Activated naive CD8-positive, alpha-beta T cell treated with anti-CD3 and anti-CD28 coated beads, Interleukin-2, amount 10 ng/mL, durations not matched to agents 7 days and 5 days (primary cell): Measurements from ENCODE around the gene SAFB. TPM values are rescaled to one million over a fixed set of nuclear protein-coding genes. Genes with fewer than 3 reads are reported as not detected.
"Not testable (repeated sequence)": the region's sequence is repeated elsewhere in the genome, so short reads cannot be mapped to it uniquely, and the experiment has no call there.

Experiments
- ATAC-seq: fragments of 150-1000 bp; cut with Tn5 transposase; one replicate; pipeline ENCODE4 v1.10.0; 2021; ENCODE audit warnings: low read depth, moderate library complexity
- POLR2A ChIA-PET: fragments of 350-600 bp; sonication (Branson Sonifier 250); formaldehyde crosslinking; loops from one replicate; lab custom pipeline; 2021; ENCODE audit warnings: antibody characterized with exemption; lab: Charles Lee
- DNase-seq: peaks from one replicate; pipeline ENCODE4 v3.0.0; 2021
- H3K27ac Mint-ChIP-seq: one replicate; pipeline ENCODE4 v1.8.0; 2022; ENCODE audit warnings: mild to moderate bottlenecking, mixed read lengths
- H3K27me3 Mint-ChIP-seq: one replicate; pipeline ENCODE4 v1.8.0; 2022; ENCODE audit warnings: mild to moderate bottlenecking, moderate library complexity, mixed read lengths
- H3K36me3 Mint-ChIP-seq: one replicate; pipeline ENCODE4 v1.8.0; 2021; ENCODE audit warnings: mild to moderate bottlenecking, mixed read lengths
- H3K4me1 Mint-ChIP-seq: one replicate; pipeline ENCODE4 v1.8.0; 2021; ENCODE audit warnings: mixed read lengths
- H3K4me3 Mint-ChIP-seq: one replicate; pipeline ENCODE4 v1.8.0; 2022; ENCODE audit warnings: mild to moderate bottlenecking, moderate library complexity, mixed read lengths
- H3K9me3 Mint-ChIP-seq: one replicate; pipeline ENCODE4 v1.8.0; 2021; ENCODE audit warnings: mixed read lengths
- total RNA-seq, 2 experiments: library from RNA; stranded (reverse); gene quantifications; one replicate each; pipeline ENCODE4 v1.2.3, GENCODE V29; 2021

SAFB gene
- total RNA-seq, 2 experiments from 2014 or later: 144 to 147 TPM

GRCh38 chr19:5687360-5688198 is 64.7 kb downstream of the SAFB start:
- no peak for ATAC-seq
- peak overlapping the region; percentile 90 for H3K4me3 Mint-ChIP-seq

GRCh38 chr19:5688262-5688881 is 65.5 kb downstream of the SAFB start:
- DNase-seq, H3K9me3 Mint-ChIP-seq, H3K27me3 Mint-ChIP-seq, ATAC-seq: not testable (repeated sequence)
- peaks cover 16% of the 10 kb centered on the region for H3K4me1 Mint-ChIP-seq
- H3K36me3 Mint-ChIP-seq: peaks cover 14% of the 10 kb centered on the region
- H3K27ac Mint-ChIP-seq: peak overlapping the region; percentile 67
- POLR2A ChIA-PET: interaction anchor here (2.9 to 3.8 kb wide), 2 partner anchors 30 to 31 kb away, joined by 26 to 60 read pairs; partner anchors contain the start of genes CATSPERD and LONP1
- peak overlapping the region; percentile 49 for H3K4me3 Mint-ChIP-seq

More at GRCh38 chr19:5687360-5688198, 64.7 kb downstream of the SAFB start:
- Mint-ChIP-seq H3K36me3 (peaks cover 13% of the 10 kb centered on the region), H3K27me3 (peaks cover 2% of the 10 kb centered on the region), H3K27ac (peak overlapping the region; percentile 94), H3K9me3 (no peaks in the 10 kb centered on the region), H3K4me1 (peaks cover 16% of the 10 kb centered on the region)
- POLR2A ChIA-PET: interaction anchor here (0.6 to 2.9 kb wide), 7 partner anchors 26 to 1156 kb away, joined by 3 to 29 read pairs (median 4); partner anchors contain the start of genes CATSPERD, LONP1, SAFB and SAFB2
- DNase-seq: no peak

DNA sequence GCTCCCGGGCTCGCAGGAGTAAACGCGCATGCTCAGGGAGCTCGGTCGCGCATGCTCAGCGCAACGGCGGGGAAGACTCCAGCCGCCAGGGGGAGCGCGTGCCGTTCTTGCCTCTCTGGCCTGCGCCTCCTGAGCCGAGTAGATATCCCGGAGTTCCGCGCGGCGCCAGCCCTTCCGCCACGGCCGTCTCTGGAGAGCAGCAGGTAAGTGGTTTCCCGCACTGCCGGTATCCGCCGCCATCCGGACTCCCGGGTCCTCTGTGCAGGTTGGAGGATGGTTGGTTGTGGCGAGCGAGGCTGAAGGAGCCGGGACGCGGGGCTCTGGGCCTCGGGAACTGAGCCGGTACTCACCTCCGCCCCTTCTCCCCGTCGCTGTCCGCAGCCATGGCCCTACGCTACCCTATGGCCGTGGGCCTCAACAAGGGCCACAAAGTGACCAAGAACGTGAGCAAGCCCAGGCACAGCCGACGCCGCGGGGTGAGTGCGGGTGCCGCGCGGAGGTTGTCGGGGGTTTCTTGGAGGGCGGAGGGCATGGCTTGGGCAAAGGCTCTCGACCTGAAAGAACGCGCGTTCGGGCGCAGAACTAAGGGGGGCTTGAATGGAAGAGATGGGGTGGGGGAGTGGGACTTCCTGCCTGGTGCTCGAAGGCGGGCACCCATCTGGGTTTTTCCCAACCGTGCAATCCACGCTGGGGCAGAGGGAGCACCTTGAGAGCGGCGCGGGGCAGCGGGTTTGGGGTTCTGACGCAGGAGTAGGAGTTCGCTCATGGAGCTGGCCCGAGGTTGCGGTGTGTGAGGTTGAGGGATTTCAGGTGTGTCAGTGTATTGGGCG is 67.5 kb downstream of the SAFB start, which contains the start of gene RPL36:
Gene RPL36 (plus strand): TSS at position 171 of the 830 bp plus-strand sequence. CDS start 213 bp downstream, at position 384.
- Mint-ChIP-seq H3K36me3 (peaks cover 13% of the 10 kb centered on the region), H3K27ac (peak within 1 kb of the TSS; percentile 95), H3K9me3 (no peaks in the 10 kb centered on the region), H3K27me3 (no peaks in the 10 kb centered on the region), H3K4me3 (peak within 1 kb of the TSS; percentile 98), H3K4me1 (peaks cover 16% of the 10 kb centered on the region)
- ATAC-seq: peak; percentile 69
- peak; percentile 100 for DNase-seq
- POLR2A ChIA-PET: interaction anchor here (0.6 to 3.8 kb wide), 13 partner anchors 10 to 213 kb away, joined by 3 to 60 read pairs (median 6); partner anchors contain the start of genes CATSPERD, LONP1, NDUFA11 and SAFB

- no peaks in the 10 kb centered on the region for H3K27me3 Mint-ChIP-seq
- peak; percentile 63 for DNase-seq
- POLR2A ChIA-PET: interaction anchor here (0.9 to 3.8 kb wide), 6 partner anchors 10 to 137 kb away, joined by 4 to 60 read pairs (median 6); partner anchors contain the start of genes CATSPERD, LONP1, SAFB and SAFB2
- peak overlapping the region; percentile 95 for H3K27ac Mint-ChIP-seq
- no peaks in the 10 kb centered on the region for H3K9me3 Mint-ChIP-seq
- H3K36me3 Mint-ChIP-seq: peaks cover 13% of the 10 kb centered on the region
- H3K4me1 Mint-ChIP-seq: peaks cover 16% of the 10 kb centered on the region
- peak overlapping the region; percentile 98 for H3K4me3 Mint-ChIP-seq
- ATAC-seq: no peak
Measured at GRCh38 chr19:5690955-5691821, 68.3 kb downstream of the SAFB start.

- no peak for DNase-seq
- H3K27me3 Mint-ChIP-seq: no peaks in the 10 kb centered on the region
- H3K4me3 Mint-ChIP-seq: peak overlapping the region; percentile 98
- peaks cover 13% of the 10 kb centered on the region for H3K36me3 Mint-ChIP-seq
- POLR2A ChIA-PET: interaction anchor here (1.2 to 3.8 kb wide), 4 partner anchors 16 to 136 kb away, joined by 4 to 60 read pairs (median 15); partner anchors contain the start of genes CATSPERD, LONP1, SAFB and SAFB2
- no peaks in the 10 kb centered on the region for H3K9me3 Mint-ChIP-seq
- H3K27ac Mint-ChIP-seq: peak overlapping the region; percentile 54
- peaks cover 13% of the 10 kb centered on the region for H3K4me1 Mint-ChIP-seq
- no peak for ATAC-seq
Measured at GRCh38 chr19:5691822-5692722, 69.2 kb downstream of the SAFB start.

DNA sequence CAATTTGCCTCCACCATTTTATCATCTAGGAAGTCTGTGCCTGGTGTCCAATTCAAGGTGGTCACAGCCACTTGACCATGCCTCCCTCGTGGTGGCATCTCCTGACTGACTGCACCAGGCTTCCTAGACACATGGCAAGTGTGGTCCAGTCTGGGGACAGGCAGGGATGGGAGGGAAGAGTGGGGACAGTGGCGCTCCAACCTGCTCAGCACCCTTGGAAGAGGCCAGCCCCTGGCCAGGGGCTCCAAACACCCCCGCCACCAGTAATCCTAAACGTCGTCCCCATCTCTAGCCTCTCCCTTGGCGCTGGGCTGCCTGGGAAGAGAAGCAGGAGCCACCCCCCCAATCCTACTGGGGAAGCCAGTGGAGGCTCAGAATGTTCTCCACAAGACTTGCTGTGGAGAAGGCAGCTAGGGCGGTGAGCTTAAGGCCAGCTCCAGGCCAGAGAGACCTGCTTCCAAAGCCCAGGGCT is 69.9 kb downstream of the SAFB start:
- Mint-ChIP-seq H3K27ac (no peak overlapping the region), H3K9me3 (no peaks in the 10 kb centered on the region), H3K27me3 (no peaks in the 10 kb centered on the region), H3K4me1 (peaks cover 13% of the 10 kb centered on the region), H3K4me3 (peak overlapping the region; percentile 98), H3K36me3 (peaks cover 13% of the 10 kb centered on the region)
- ATAC-seq (no peak), DNase-seq (no peak)
- POLR2A ChIA-PET: no interaction called here

DNA sequence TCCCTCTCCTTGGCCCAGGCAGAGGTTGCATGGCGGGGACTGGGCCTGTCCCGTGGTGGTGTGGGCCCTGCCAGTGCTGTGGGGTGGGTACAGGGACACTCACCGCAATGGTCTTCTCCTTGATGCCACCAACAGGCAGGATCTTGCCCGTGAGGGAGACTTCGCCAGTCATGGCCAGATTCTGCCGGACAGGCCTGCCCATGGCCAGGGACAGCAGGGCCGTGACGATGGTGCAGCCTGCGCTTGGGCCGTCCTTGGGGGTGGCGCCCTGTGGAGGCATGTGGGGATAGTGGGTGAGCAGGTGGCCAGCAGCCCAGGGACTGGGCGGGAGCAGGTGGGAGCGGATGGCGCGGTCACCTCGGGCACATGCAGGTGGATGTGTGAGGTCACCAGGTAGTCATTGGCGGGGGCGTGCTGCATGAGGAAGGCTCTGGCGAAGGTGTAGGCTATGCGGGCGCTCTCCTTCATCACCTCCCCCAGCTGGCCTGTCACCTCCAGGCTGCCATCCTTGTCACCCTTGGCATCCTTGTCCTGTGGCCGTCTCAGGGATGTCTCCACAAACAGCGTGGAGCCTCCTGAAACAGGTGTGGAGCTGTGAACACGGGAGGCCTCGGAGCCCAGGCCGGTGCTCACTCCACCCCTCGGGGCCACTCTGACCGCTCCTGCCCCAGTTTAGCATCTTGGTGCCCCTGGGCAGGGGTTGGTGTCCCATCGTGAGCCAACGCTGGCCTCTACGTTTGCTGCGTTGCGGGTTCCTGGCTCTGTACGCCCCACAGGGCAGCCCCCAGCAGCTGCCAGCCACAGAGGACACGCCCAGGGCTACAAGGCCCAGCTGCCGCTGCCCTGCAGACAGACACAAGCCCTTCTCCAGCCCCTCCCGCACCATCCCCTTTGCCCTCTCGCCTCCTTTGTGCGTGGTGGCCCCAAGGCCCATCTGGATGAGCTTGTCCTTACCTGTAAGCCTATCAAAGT is 70.6 kb downstream of the SAFB start:
- no peak for ATAC-seq
- peaks cover 13% of the 10 kb centered on the region for H3K36me3 Mint-ChIP-seq
- peaks cover 12% of the 10 kb centered on the region for H3K4me1 Mint-ChIP-seq
- H3K9me3 Mint-ChIP-seq: no peaks in the 10 kb centered on the region
- no peak overlapping the region for H3K27ac Mint-ChIP-seq
- POLR2A ChIA-PET: interaction anchor here (0.6 kb wide), 1 partner anchor 110 kb away, joined by 5 read pairs; no protein-coding TSS in a partner anchor
- H3K4me3 Mint-ChIP-seq: no peak overlapping the region
- H3K27me3 Mint-ChIP-seq: no peaks in the 10 kb centered on the region
- no peak for DNase-seq

DNA sequence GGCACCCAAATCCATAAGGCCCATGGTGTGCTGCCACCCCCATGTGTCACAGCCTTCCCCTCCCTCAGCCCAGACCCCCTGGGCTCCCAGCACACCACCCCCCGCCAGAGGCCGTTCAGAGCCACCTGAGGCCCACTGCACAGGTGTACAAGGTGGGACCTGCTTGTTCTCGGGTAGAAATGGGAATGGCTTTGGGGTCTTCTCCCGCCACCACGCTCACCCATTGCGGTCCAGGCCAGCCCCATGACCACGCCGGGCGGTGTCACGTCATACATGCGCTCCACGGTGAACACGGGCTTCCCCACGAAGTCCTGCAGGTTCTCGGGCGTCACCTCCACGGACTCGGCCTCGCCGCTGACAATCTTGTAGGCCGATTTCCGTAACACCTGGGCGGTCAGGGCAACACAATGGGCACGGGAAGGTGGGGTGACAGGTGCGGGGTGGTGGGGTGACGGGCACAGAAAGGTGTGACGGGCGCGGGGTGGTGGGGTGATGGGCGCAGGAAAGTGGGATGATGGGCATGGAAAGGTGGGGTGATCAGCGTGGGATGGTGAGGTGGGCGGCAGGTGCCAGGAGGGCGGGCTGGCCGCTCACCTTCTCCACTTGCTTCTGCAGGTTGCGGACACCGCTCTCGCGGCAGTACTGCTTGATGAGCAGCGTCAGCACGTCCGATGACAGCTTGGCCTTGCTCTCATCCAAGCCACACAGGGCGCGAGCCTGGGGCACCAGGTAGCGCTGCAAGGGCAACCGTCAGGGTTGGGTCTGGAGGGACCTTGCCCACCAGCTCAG is 71.5 kb downstream of the SAFB start:
- DNase-seq (no peak), ATAC-seq (no peak)
- H3K27ac Mint-ChIP-seq: no peak overlapping the region
- no peaks in the 10 kb centered on the region for H3K27me3 Mint-ChIP-seq
- peaks cover 18% of the 10 kb centered on the region for H3K36me3 Mint-ChIP-seq
- POLR2A ChIA-PET: interaction anchor here (0.6 kb wide), 1 partner anchor 111 kb away, joined by 5 read pairs; no protein-coding TSS in a partner anchor
- H3K9me3 Mint-ChIP-seq: no peaks in the 10 kb centered on the region
- no peak overlapping the region for H3K4me3 Mint-ChIP-seq
- peaks cover 10% of the 10 kb centered on the region for H3K4me1 Mint-ChIP-seq

DNA sequence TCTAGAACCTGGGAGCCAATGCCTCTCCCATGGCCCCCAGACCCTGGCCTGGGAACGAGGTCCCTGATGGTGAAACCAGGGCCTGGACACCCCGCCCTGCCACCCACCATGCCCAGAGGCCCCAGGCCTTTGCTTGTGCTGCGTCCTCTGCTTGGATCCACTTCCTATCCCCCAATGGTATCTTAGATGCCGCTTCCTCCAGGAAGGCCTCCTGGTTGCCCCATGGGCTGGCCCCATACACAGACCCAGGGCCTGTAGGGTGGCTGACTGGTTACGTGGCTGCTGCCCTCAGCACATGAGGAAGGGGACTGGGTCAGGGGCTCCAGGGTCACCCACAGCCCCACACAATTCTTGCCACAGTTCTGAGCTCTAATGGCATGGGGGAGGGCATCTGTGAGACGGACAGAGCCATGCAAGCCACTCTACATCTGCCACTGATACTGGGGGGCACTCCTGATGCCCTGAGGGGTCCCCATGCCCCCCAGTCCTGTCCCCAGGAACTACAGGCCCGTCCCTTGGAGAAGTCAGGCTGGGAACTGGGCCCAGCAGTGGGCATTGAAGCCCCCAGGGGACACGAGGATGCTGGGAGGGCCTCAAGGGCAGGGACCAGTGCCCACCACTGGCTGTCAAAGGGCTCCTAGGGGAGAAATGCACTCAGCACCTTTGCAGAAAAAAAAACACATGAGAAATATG is 72.2 kb downstream of the SAFB start:
- no peaks in the 10 kb centered on the region for H3K9me3 Mint-ChIP-seq
- peak overlapping the region; percentile 21 for H3K27ac Mint-ChIP-seq
- peaks cover 7% of the 10 kb centered on the region for H3K4me1 Mint-ChIP-seq
- H3K36me3 Mint-ChIP-seq: peaks cover 18% of the 10 kb centered on the region
- ATAC-seq (no peak), DNase-seq (no peak)
- no peak overlapping the region for H3K4me3 Mint-ChIP-seq
- H3K27me3 Mint-ChIP-seq: no peaks in the 10 kb centered on the region
- POLR2A ChIA-PET: no interaction called here
